HEK293T (cell line): Measurements from ENCODE around the gene FCN1.

Source experiments
- ELF4 ChIP-seq: fragments of 450-650 bp; IDR thresholded peaks from 2 replicates; pipeline ENCODE4 v1.6.1; 2017; ENCODE audit warnings: antibody characterized with exemption
- FOXM1 ChIP-seq: fragments of 450-650 bp; IDR thresholded peaks from 2 replicates; pipeline ENCODE4 v1.6.1; 2017; ENCODE audit warnings: mild to moderate bottlenecking, borderline replicate concordance
- LEF1 ChIP-seq: fragments of 450-650 bp; IDR thresholded peaks from 2 replicates; pipeline ENCODE4 v1.6.1; 2017; ENCODE audit warnings: mild to moderate bottlenecking, borderline replicate concordance
- NFRKB ChIP-seq: fragments of 450-650 bp; IDR thresholded peaks from 2 replicates; pipeline ENCODE4 v1.6.1; 2016; ENCODE audit warnings: mild to moderate bottlenecking, moderate library complexity
- SUZ12 ChIP-seq: fragments of 450-650 bp; IDR thresholded peaks from 2 replicates; pipeline ENCODE4 v1.6.1; 2016; ENCODE audit warnings: mild to moderate bottlenecking
- TARDBP ChIP-seq: fragments of 450-650 bp; IDR thresholded peaks from 2 replicates; pipeline ENCODE4 v1.6.1; 2016

DNA sequence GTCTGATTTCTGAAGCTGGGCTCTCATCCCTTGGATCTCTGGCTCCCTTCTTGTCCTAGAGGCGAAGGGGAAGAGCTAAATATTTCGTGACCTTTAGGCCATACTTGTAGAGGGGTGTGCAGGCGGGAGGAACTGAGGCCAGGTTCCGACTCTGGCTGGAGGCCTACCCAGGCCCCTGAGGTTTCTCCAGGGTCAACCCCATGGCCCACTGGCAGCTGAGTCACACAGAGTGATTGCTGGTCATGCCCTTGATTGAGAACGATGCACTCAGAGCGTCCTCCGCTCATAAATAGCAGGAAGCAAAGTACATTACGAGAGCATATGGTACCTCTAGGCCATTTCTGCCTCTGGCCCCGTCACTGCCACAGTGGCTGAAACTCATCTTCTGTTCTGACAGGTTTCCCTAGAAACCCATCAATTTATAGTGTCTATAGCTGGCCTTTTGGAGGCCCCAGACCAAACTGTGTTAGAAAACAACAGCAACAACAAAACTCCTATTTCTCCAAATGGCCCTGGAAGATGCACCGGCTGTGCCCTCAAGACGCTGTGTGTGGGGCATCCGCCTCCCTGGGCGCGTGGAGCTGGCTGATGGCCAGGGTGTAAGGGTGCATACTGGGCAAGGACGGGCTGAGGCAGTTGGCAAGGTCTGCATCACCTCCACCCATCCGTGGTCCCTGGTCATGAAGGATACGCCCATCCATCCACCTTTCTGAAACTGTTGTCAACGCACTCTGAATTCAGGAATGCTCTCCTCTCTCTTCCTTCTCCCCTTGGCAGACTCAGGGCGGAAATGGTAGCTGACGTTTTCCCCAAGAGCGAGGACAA is 32.9 kb upstream of the FCN1 start:
- no peak for TF ChIP-seq ELF4
- TF ChIP-seq LEF1 = no peak
- no peak for TF ChIP-seq TARDBP
- no peak for TF ChIP-seq SUZ12
- TF ChIP-seq FOXM1 = no peak
- TF ChIP-seq NFRKB = no peak
